Immature natural killer cell (primary cell): ENCODE data around the gene C3. TPM values are rescaled to one million over a fixed set of nuclear protein-coding genes. Genes with fewer than 3 reads are reported as not detected.
"Not testable (repeated sequence)": the region's sequence is repeated elsewhere in the genome, so short reads cannot be mapped to it uniquely, and the experiment has no call there.

Experiments used
- DNase-seq, 3 donors: peaks; one replicate each; pipeline ENCODE4 v3.0.0; 2022; ENCODE audit warnings: mixed read lengths in 1 of 3
- H3K27ac Mint-ChIP-seq, 6 donors: one replicate each; pipeline ENCODE4 v1.8.0; 2020; ENCODE audit warnings: mixed read lengths in 6 of 6, mild to moderate bottlenecking in 5 of 6, inconsistent platforms in 4 of 6, moderate library complexity in 3 of 6
- H3K27me3 Mint-ChIP-seq, 3 donors: one replicate each; pipeline ENCODE4 v1.8.0; 2020 to 2021; ENCODE audit warnings: low read depth in 3 of 3, mild to moderate bottlenecking in 3 of 3, mixed read lengths in 3 of 3, moderate library complexity in 3 of 3, inconsistent platforms in 1 of 3
- H3K36me3 Mint-ChIP-seq, 3 donors: one replicate each; pipeline ENCODE4 v1.8.0; 2020; ENCODE audit warnings: mixed read lengths in 3 of 3, inconsistent platforms in 2 of 3, mild to moderate bottlenecking in 2 of 3
- H3K4me1 Mint-ChIP-seq, 2 donors: one replicate each; pipeline ENCODE4 v1.8.0; 2020; ENCODE audit warnings: inconsistent platforms in 2 of 2, mild to moderate bottlenecking in 2 of 2, mixed read lengths in 2 of 2, moderate library complexity in 1 of 2
- H3K4me3 Mint-ChIP-seq, 5 donors: one replicate each; pipeline ENCODE4 v1.8.0; 2020; ENCODE audit warnings: mild to moderate bottlenecking in 5 of 5, mixed read lengths in 5 of 5, inconsistent platforms in 3 of 5, moderate library complexity in 3 of 5
- H3K9me3 Mint-ChIP-seq, 6 donors: one replicate each; pipeline ENCODE4 v1.8.0; 2020; ENCODE audit warnings: mild to moderate bottlenecking in 6 of 6, mixed read lengths in 6 of 6, inconsistent platforms in 4 of 6, moderate library complexity in 3 of 6
- polyA plus RNA-seq, 3 donors: library from polyadenylated mRNA; unstranded; fragments of 300-500 nt; fragmentation: Illumina TruSeq; gene quantifications; one replicate each; pipeline ENCODE4 v1.2.3, GENCODE V29; 2021

The C3 gene
- polyA plus RNA-seq: under 1 TPM in 2 of 3 donors, not detected in 1; 0.09 to 0.78 TPM

GRCh38 chr19:6720369-6721137 lies at the start of gene C3:
Gene C3 (minus strand): TSS chr19:6720650. CDS start chr19:6720589, 61 bp downstream.
- Mint-ChIP-seq H3K4me1 (peaks cover 26 to 31% of the 10 kb centered on the region in 2 donors), H3K27ac (peak within 1 kb of the TSS in 3 of 6 donors; percentile 2 to 45 (median 41)), H3K36me3 (no peaks in the 10 kb centered on the region), H3K9me3 (no peaks in the 10 kb centered on the region), H3K27me3 (peaks cover 4 to 8% (median 4%) of the 10 kb centered on the region in 3 donors), H3K4me3 (no peak within 1 kb of the TSS)
- DNase-seq: no peak

- peak overlapping the region; percentile 68 to 99 (median 90) for H3K27ac Mint-ChIP-seq
- H3K4me1 Mint-ChIP-seq: peaks cover 43 to 53% of the 10 kb centered on the region in 2 donors
- no peaks in the 10 kb centered on the region for H3K9me3 Mint-ChIP-seq
- peak in 1 of 3 donors; percentile 30 for DNase-seq
- peaks cover 3 to 25% (median 12%) of the 10 kb centered on the region in 3 donors for H3K27me3 Mint-ChIP-seq
- H3K36me3 Mint-ChIP-seq: no peaks in the 10 kb centered on the region
- peak overlapping the region in 2 of 5 donors; percentile 9 to 45 for H3K4me3 Mint-ChIP-seq
These were observed 48.7 kb upstream of the C3 start for GRCh38 chr19:6769006-6769619.

GRCh38 chr19:6768236-6768785 lies 47.9 kb upstream of the C3 start:
- H3K4me3 Mint-ChIP-seq: peak overlapping the region; percentile 88 to 98 (median 92)
- peaks cover 37 to 47% of the 10 kb centered on the region in 2 donors for H3K4me1 Mint-ChIP-seq
- peak overlapping the region; percentile 90 to 99 (median 98) for H3K27ac Mint-ChIP-seq
- no peaks in the 10 kb centered on the region for H3K9me3 Mint-ChIP-seq
- H3K27me3 Mint-ChIP-seq: peaks cover 3 to 25% (median 9%) of the 10 kb centered on the region in 3 donors
- no peak for DNase-seq
- H3K36me3 Mint-ChIP-seq: no peaks in the 10 kb centered on the region

- peak; percentile 87 to 88 (median 88) for DNase-seq
- H3K27me3 Mint-ChIP-seq: peaks cover 3 to 24% (median 9%) of the 10 kb centered on the region in 3 donors
- no peaks in the 10 kb centered on the region for H3K36me3 Mint-ChIP-seq
- peak within 1 kb of the TSS; percentile 88 to 98 (median 92) for H3K4me3 Mint-ChIP-seq
- peaks cover 36 to 46% of the 10 kb centered on the region in 2 donors for H3K4me1 Mint-ChIP-seq
- H3K27ac Mint-ChIP-seq: peak within 1 kb of the TSS; percentile 90 to 99 (median 98)
- no peaks in the 10 kb centered on the region for H3K9me3 Mint-ChIP-seq
These were observed 47.1 kb upstream of the C3 start, which contains the start of gene SH2D3A for GRCh38 chr19:6767357-6768235. Gene SH2D3A (minus strand): TSS chr19:6767435. CDS start chr19:6763748, 3,687 bp downstream.

GRCh38 chr19:6767081-6767356 lies 46.6 kb upstream of the C3 start:
- peak in 1 of 3 donors; percentile 45 for DNase-seq
- H3K4me1 Mint-ChIP-seq: peaks cover 33 to 41% of the 10 kb centered on the region in 2 donors
- H3K9me3 Mint-ChIP-seq: no peaks in the 10 kb centered on the region
- H3K4me3 Mint-ChIP-seq: peak overlapping the region; percentile 88 to 98 (median 92)
- H3K36me3 Mint-ChIP-seq: no peaks in the 10 kb centered on the region
- peak overlapping the region; percentile 90 to 99 (median 98) for H3K27ac Mint-ChIP-seq
- peaks cover 3 to 18% (median 4%) of the 10 kb centered on the region in 3 donors for H3K27me3 Mint-ChIP-seq

- H3K4me1 Mint-ChIP-seq: peaks cover 28 to 36% of the 10 kb centered on the region in 2 donors
- H3K27me3 Mint-ChIP-seq: peaks cover 3 to 14% (median 4%) of the 10 kb centered on the region in 3 donors
- no peaks in the 10 kb centered on the region for H3K9me3 Mint-ChIP-seq
- H3K4me3 Mint-ChIP-seq: peak overlapping the region; percentile 88 to 98 (median 92)
- no peaks in the 10 kb centered on the region for H3K36me3 Mint-ChIP-seq
- peak overlapping the region; percentile 90 to 99 (median 98) for H3K27ac Mint-ChIP-seq
- DNase-seq: no peak
These were observed 46.1 kb upstream of the C3 start for GRCh38 chr19:6766357-6767080.

GRCh38 chr19:6765738-6766356 lies 45.4 kb upstream of the C3 start:
- Mint-ChIP-seq H3K27me3 (peaks cover 3 to 13% (median 4%) of the 10 kb centered on the region in 3 donors), H3K4me1 (peaks cover 28 to 34% of the 10 kb centered on the region in 2 donors), H3K27ac (peak overlapping the region; percentile 90 to 99 (median 98)), H3K36me3 (no peaks in the 10 kb centered on the region), H3K9me3 (no peaks in the 10 kb centered on the region), H3K4me3 (peak overlapping the region; percentile 88 to 98 (median 92))
- no peak for DNase-seq

- Mint-ChIP-seq H3K4me1 (peaks cover 11 to 16% of the 10 kb centered on the region in 2 donors), H3K36me3 (peaks cover 0 to 10% (median 5%) of the 10 kb centered on the region in 3 donors)
- not testable (repeated sequence) for H3K9me3 Mint-ChIP-seq, DNase-seq, H3K27ac Mint-ChIP-seq, H3K4me3 Mint-ChIP-seq, H3K27me3 Mint-ChIP-seq
These were observed 41.9 kb upstream of the C3 start for GRCh38 chr19:6762253-6762797.

- Mint-ChIP-seq H3K4me3 (no peak overlapping the region), H3K36me3 (peaks cover 0 to 10% (median 5%) of the 10 kb centered on the region in 3 donors), H3K27ac (no peak overlapping the region), H3K9me3 (no peaks in the 10 kb centered on the region), H3K4me1 (peaks cover 1 to 4% of the 10 kb centered on the region in 2 donors), H3K27me3 (peaks cover 0 to 1% (median 0%) of the 10 kb centered on the region in 3 donors)
- no peak for DNase-seq
These were observed 40.7 kb upstream of the C3 start for GRCh38 chr19:6761053-6761676.

GRCh38 chr19:6760606-6761005 lies 40.2 kb upstream of the C3 start:
- Mint-ChIP-seq H3K4me1 (no peaks in the 10 kb centered on the region), H3K36me3 (peaks cover 0 to 10% (median 5%) of the 10 kb centered on the region in 3 donors), H3K27me3 (peaks cover 0 to 1% (median 0%) of the 10 kb centered on the region in 3 donors), H3K9me3 (no peaks in the 10 kb centered on the region), H3K4me3 (no peak overlapping the region), H3K27ac (no peak overlapping the region)
- no peak for DNase-seq

- Mint-ChIP-seq H3K4me1 (peaks cover 11 to 13% of the 10 kb centered on the region in 2 donors), H3K27ac (no peak overlapping the region), H3K36me3 (peaks cover 0 to 10% (median 5%) of the 10 kb centered on the region in 3 donors), H3K27me3 (peaks cover 0 to 1% (median 1%) of the 10 kb centered on the region in 3 donors), H3K4me3 (peak overlapping the region in 2 of 5 donors; percentile 15 to 21), H3K9me3 (no peaks in the 10 kb centered on the region)
- no peak for DNase-seq
These were observed 34.4 kb upstream of the C3 start for GRCh38 chr19:6754653-6755463.
